Mesenchymal stem cell (in vitro differentiated cells and primary cell): Measurements from ENCODE around the gene SYNE4.
A peak's percentile ranks its signal among the peaks of the same experiment; 100 is the strongest.

Experiments used
- DNase-seq: peaks from one replicate; pipeline ENCODE4 v3.0.0-alpha.2; 2013
- H2AFZ ChIP-seq: one replicate; pipeline ENCODE4 v1.6.1; 2013; ENCODE audit warnings: low read depth, mild to moderate bottlenecking, control low read depth, inconsistent platforms, low read length, moderate library complexity
- H2AK5ac ChIP-seq: 2 replicates; pipeline ENCODE4 v1.6.1; 2013; ENCODE audit warnings: low read length, moderate library complexity, mild to moderate bottlenecking, inconsistent platforms; ENCODE audit not compliant: severe bottlenecking
- H2BK120ac ChIP-seq: one replicate; pipeline ENCODE4 v1.6.1; 2013; ENCODE audit warnings: low read depth, mild to moderate bottlenecking, inconsistent platforms, low read length, moderate library complexity
- H2BK12ac ChIP-seq, 2 experiments: one replicate each; pipeline ENCODE4 v1.6.1; 2013; ENCODE audit warnings: inconsistent platforms in 2 of 2, low read length in 2 of 2, mild to moderate bottlenecking in 2 of 2, moderate library complexity in 2 of 2, control low read depth in 1 of 2
- H2BK15ac ChIP-seq: one replicate; pipeline ENCODE4 v1.6.1; 2013; ENCODE audit warnings: mild to moderate bottlenecking, low read depth, inconsistent platforms; ENCODE audit not compliant: poor library complexity, severe bottlenecking
- H2BK5ac ChIP-seq: 2 replicates; pipeline ENCODE4 v1.6.1; 2013; ENCODE audit warnings: low read depth, mild to moderate bottlenecking, low read length, control low read depth, inconsistent platforms; ENCODE audit not compliant: poor library complexity, severe bottlenecking
- H3K14ac ChIP-seq, 2 experiments: one replicate each; pipeline ENCODE4 v1.6.1; 2013; ENCODE audit warnings: inconsistent platforms in 2 of 2, low read length in 2 of 2, control low read depth in 1 of 2, mild to moderate bottlenecking in 1 of 2, moderate library complexity in 1 of 2
- H3K18ac ChIP-seq, 2 experiments: one replicate each; pipeline ENCODE4 v1.6.1; 2013; ENCODE audit warnings: inconsistent platforms in 2 of 2, low read length in 2 of 2, control low read depth in 1 of 2, low read depth in 1 of 2, mild to moderate bottlenecking in 1 of 2
- H3K23ac ChIP-seq, 2 experiments: one replicate each; pipeline ENCODE4 v1.6.1; 2013; ENCODE audit warnings: inconsistent platforms in 2 of 2, low read length in 2 of 2, mild to moderate bottlenecking in 2 of 2, moderate library complexity in 2 of 2, control low read depth in 1 of 2
- H3K27ac ChIP-seq: 2 replicates; pipeline ENCODE4 v1.5.1; 2013; ENCODE audit warnings: mild to moderate bottlenecking, moderate library complexity, low read length, control low read depth, inconsistent platforms; ENCODE audit not compliant: poor library complexity, severe bottlenecking
- H3K27me3 ChIP-seq, 2 experiments: 2 replicates each; pipeline versions ENCODE4 v1.6.1 to v1.7.0; 2013; ENCODE audit warnings: low read length in 2 of 2, mild to moderate bottlenecking in 2 of 2, moderate library complexity in 2 of 2, control low read depth in 1 of 2, inconsistent platforms in 1 of 2; ENCODE audit not compliant: control insufficient read depth in 1 of 2, insufficient read depth in 1 of 2
- H3K36me3 ChIP-seq, 2 experiments: 2 replicates each; pipeline versions ENCODE4 v1.6.1 to v1.7.0; 2013; ENCODE audit warnings: low read length in 2 of 2, control low read depth in 1 of 2, inconsistent platforms in 1 of 2, low read depth in 1 of 2, mild to moderate bottlenecking in 1 of 2; ENCODE audit not compliant: insufficient read depth in 2 of 2, control insufficient read depth in 1 of 2
- H3K4ac ChIP-seq, 2 experiments: one replicate each; pipeline ENCODE4 v1.6.1; 2013; ENCODE audit warnings: inconsistent platforms in 2 of 2, low read length in 2 of 2, mild to moderate bottlenecking in 2 of 2, moderate library complexity in 2 of 2, control low read depth in 1 of 2, low read depth in 1 of 2
- H3K4me1 ChIP-seq: 2 replicates; pipeline ENCODE4 v1.6.1; 2013; ENCODE audit warnings: low read depth, low read length, control low read depth; ENCODE audit not compliant: control insufficient read depth, insufficient read depth
- H3K4me2 ChIP-seq: 2 replicates; pipeline ENCODE4 v1.6.1; 2013; ENCODE audit warnings: low read length, mild to moderate bottlenecking, inconsistent platforms; ENCODE audit not compliant: poor library complexity, severe bottlenecking
- H3K4me3 ChIP-seq, 2 experiments: 2 replicates each; pipeline versions ENCODE4 v1.5.1 to v1.7.0; 2013; ENCODE audit warnings: low read length in 2 of 2, mild to moderate bottlenecking in 2 of 2, control low read depth in 1 of 2, low read depth in 1 of 2; ENCODE audit not compliant: insufficient read depth in 1 of 2
- H3K79me1 ChIP-seq: replicated peaks from 2 replicates; pipeline ENCODE4 v1.6.1; 2013; ENCODE audit warnings: mild to moderate bottlenecking, control low read depth, low read length, inconsistent platforms; ENCODE audit not compliant: poor library complexity, severe bottlenecking
- H3K9ac ChIP-seq: 2 replicates; pipeline ENCODE4 v1.7.0; 2013; ENCODE audit warnings: mild to moderate bottlenecking, low read length, moderate library complexity
- H3K9me3 ChIP-seq: 2 replicates; pipeline ENCODE4 v1.7.0; 2013; ENCODE audit warnings: mild to moderate bottlenecking, low read length; ENCODE audit not compliant: control insufficient read depth
- H4K8ac ChIP-seq: one replicate; pipeline ENCODE4 v1.6.1; 2013; ENCODE audit warnings: inconsistent platforms, mild to moderate bottlenecking, low read length, moderate library complexity
- H4K91ac ChIP-seq: one replicate; pipeline ENCODE4 v1.6.1; 2013; ENCODE audit warnings: mild to moderate bottlenecking, low read length, inconsistent platforms
- WGBS: methylation state at CpG from one replicate; pipeline ENCODE4 v1.1.7; 2013; ENCODE audit warnings: mixed read lengths; 5-methylcytosine and 5-hydroxymethylcytosine counted together

SYNE4 gene

GRCh38 chr19:35975608-35976214 is 32.9 kb downstream of the SYNE4 start:
- Histone ChIP-seq H2BK12ac (no peak overlapping the region), H3K9ac (no peak overlapping the region), H3K4me1 (no peaks in the 10 kb centered on the region), H3K4me3 (no peak overlapping the region), H3K4ac (no peak overlapping the region), H4K8ac (no peak overlapping the region), H2AFZ (no peak overlapping the region), H3K79me1 (no peaks in the 10 kb centered on the region), H2BK15ac (no peak overlapping the region), H2BK120ac (no peak overlapping the region), H3K14ac (no peak overlapping the region), H3K36me3 (no peaks in the 10 kb centered on the region), H3K4me2 (no peak overlapping the region), H4K91ac (no peak overlapping the region), H3K18ac (no peak overlapping the region), H3K27ac (no peak overlapping the region), H3K23ac (no peak overlapping the region), H2AK5ac (no peak overlapping the region), H2BK5ac (no peak overlapping the region), H3K9me3 (no peaks in the 10 kb centered on the region), H3K27me3 (peaks cover 8 to 30% of the 10 kb centered on the region in 2 experiments)
- peak; percentile 40 for DNase-seq
- 29% methylated on average over 2 of the region's 5 CpGs for WGBS

- no peak overlapping the region for H4K91ac ChIP-seq
- H3K4me2 ChIP-seq: no peak overlapping the region
- no peak overlapping the region for H2BK15ac ChIP-seq
- no peak overlapping the region for H2BK120ac ChIP-seq
- no peak for DNase-seq
- no peak overlapping the region for H3K27ac ChIP-seq
- H3K27me3 ChIP-seq: peaks cover 8 to 22% of the 10 kb centered on the region in 2 experiments
- H3K9ac ChIP-seq: no peak overlapping the region
- no peak overlapping the region for H3K18ac ChIP-seq
- no peaks in the 10 kb centered on the region for H3K4me1 ChIP-seq
- no peaks in the 10 kb centered on the region for H3K9me3 ChIP-seq
- no peak overlapping the region for H2BK5ac ChIP-seq
- no peak overlapping the region for H2AK5ac ChIP-seq
- no peak overlapping the region for H3K4me3 ChIP-seq
- H3K23ac ChIP-seq: no peak overlapping the region
- 50% methylated on average over 8 of the region's 8 CpGs for WGBS
- no peak overlapping the region for H2AFZ ChIP-seq
- no peak overlapping the region for H3K4ac ChIP-seq
- peak overlapping the region in 1 of 2 experiments; percentile 39 for H3K14ac ChIP-seq
- no peaks in the 10 kb centered on the region for H3K36me3 ChIP-seq
- H2BK12ac ChIP-seq: no peak overlapping the region
- no peaks in the 10 kb centered on the region for H3K79me1 ChIP-seq
- no peak overlapping the region for H4K8ac ChIP-seq
Observed at GRCh38 chr19:35973487-35973886, 35.1 kb downstream of the SYNE4 start.

GRCh38 chr19:35966771-35967170 is 41.8 kb downstream of the SYNE4 start:
- no peak overlapping the region for H2BK12ac ChIP-seq
- no peak overlapping the region for H3K14ac ChIP-seq
- no peak overlapping the region for H3K27ac ChIP-seq
- no peaks in the 10 kb centered on the region for H3K36me3 ChIP-seq
- H3K4ac ChIP-seq: no peak overlapping the region
- H2BK15ac ChIP-seq: no peak overlapping the region
- no peak overlapping the region for H2AK5ac ChIP-seq
- H2AFZ ChIP-seq: no peak overlapping the region
- no peaks in the 10 kb centered on the region for H3K9me3 ChIP-seq
- H3K4me3 ChIP-seq: no peak overlapping the region
- WGBS: 84% methylated on average over 3 of the region's 3 CpGs
- no peaks in the 10 kb centered on the region for H3K4me1 ChIP-seq
- DNase-seq: no peak
- no peak overlapping the region for H4K91ac ChIP-seq
- no peak overlapping the region for H3K23ac ChIP-seq
- no peak overlapping the region for H2BK5ac ChIP-seq
- peaks cover 7 to 22% of the 10 kb centered on the region in 2 experiments for H3K27me3 ChIP-seq
- no peaks in the 10 kb centered on the region for H3K79me1 ChIP-seq
- no peak overlapping the region for H2BK120ac ChIP-seq
- no peak overlapping the region for H3K4me2 ChIP-seq
- H3K9ac ChIP-seq: no peak overlapping the region
- no peak overlapping the region for H4K8ac ChIP-seq
- no peak overlapping the region for H3K18ac ChIP-seq

- Histone ChIP-seq H3K79me1 (no peaks in the 10 kb centered on the region), H3K4ac (no peak overlapping the region), H4K8ac (no peak overlapping the region), H4K91ac (no peak overlapping the region), H2BK12ac (no peak overlapping the region), H3K4me3 (no peak overlapping the region), H3K36me3 (no peaks in the 10 kb centered on the region), H3K4me1 (peaks cover 4% of the 10 kb centered on the region), H3K4me2 (no peak overlapping the region), H3K18ac (no peak overlapping the region), H3K9me3 (no peaks in the 10 kb centered on the region), H3K23ac (no peak overlapping the region), H3K27me3 (peaks cover 14 to 49% of the 10 kb centered on the region in 2 experiments), H2BK120ac (no peak overlapping the region), H2AK5ac (no peak overlapping the region), H3K14ac (no peak overlapping the region), H2BK5ac (no peak overlapping the region), H2BK15ac (no peak overlapping the region), H2AFZ (no peak overlapping the region), H3K27ac (no peak overlapping the region), H3K9ac (no peak overlapping the region)
- DNase-seq: peak; percentile 68
- 0% methylated on average over 6 of the region's 9 CpGs for WGBS
Observed at GRCh38 chr19:35963514-35963913, 45.1 kb downstream of the SYNE4 start.
